Large intestine (tissue), 3 donors: ENCODE results near the gene MAGEA4. TPM values are rescaled to one million over a fixed set of nuclear protein-coding genes. Genes with fewer than 3 reads are reported as not detected.
A peak's percentile ranks its signal among the peaks of the same experiment; 100 is the strongest.

Experiments
- DNase-seq, 2 donors: peaks; one replicate each; pipeline versions ENCODE4 v3.0.0 to v3.0.0-alpha.2; 2013
- H3K27ac ChIP-seq: one replicate; pipeline ENCODE4 v1.5.1; 2013; ENCODE audit warnings: low read length
- H3K27me3 ChIP-seq: 2 replicates; pipeline ENCODE4 v1.6.1; 2013; ENCODE audit warnings: low read length; ENCODE audit not compliant: control insufficient read depth, insufficient read depth
- H3K36me3 ChIP-seq: 2 replicates; pipeline ENCODE4 v1.6.1; 2013; ENCODE audit warnings: low read length; ENCODE audit not compliant: control insufficient read depth, insufficient read depth
- H3K4me1 ChIP-seq: one replicate; pipeline ENCODE4 v1.6.1; 2013; ENCODE audit warnings: low read length; ENCODE audit not compliant: control insufficient read depth, insufficient read depth
- H3K4me3 ChIP-seq: one replicate; pipeline ENCODE4 v1.5.1; 2013; ENCODE audit warnings: low read length
- H3K9me3 ChIP-seq: one replicate; pipeline ENCODE4 v1.6.1; 2013; ENCODE audit warnings: mild to moderate bottlenecking, low read depth, low read length, moderate library complexity; ENCODE audit not compliant: control insufficient read depth
- whole genome bisulfite sequencing: methylation state at CpG from one replicate; pipeline ENCODE4 v1.1.5; 2013; ENCODE audit warnings: low lambda C conversion rate; ENCODE audit not compliant: insufficient coverage; 5-methylcytosine and 5-hydroxymethylcytosine counted together
- polyA plus RNA-seq: library from polyadenylated mRNA; unstranded; fragments of 120-200 nt; gene quantifications from one replicate; pipeline ENCODE4 v1.2.1, GENCODE V29; 2013

Gene MAGEA4
- polyA plus RNA-seq, 1 donor, result not detected

- DNase-seq, result no peak
- H3K4me1 ChIP-seq, result peaks cover 4% of the 10 kb centered on the region
- H3K27ac ChIP-seq, result peak overlapping the region; percentile 40
- H3K4me3 ChIP-seq, result peak overlapping the region; percentile 45
- H3K27me3 ChIP-seq, result no peaks in the 10 kb centered on the region
- WGBS, result no CpG with 5 or more reads among the region's 4 CpGs
- no peaks in the 10 kb centered on the region for H3K9me3 ChIP-seq
- peaks cover 11% of the 10 kb centered on the region for H3K36me3 ChIP-seq
Observed at GRCh38 chrX:151973060-151973661, 60.5 kb downstream of the MAGEA4 start.

GRCh38 chrX:151973851-151974335 lies 61.2 kb downstream of the MAGEA4 start:
- DNase-seq, result peak in 1 of 2 donors; percentile 43
- Histone ChIP-seq H3K4me1 (peaks cover 4% of the 10 kb centered on the region), H3K4me3 (peak overlapping the region; percentile 45), H3K9me3 (no peaks in the 10 kb centered on the region), H3K27ac (peak overlapping the region; percentile 52), H3K27me3 (no peaks in the 10 kb centered on the region), H3K36me3 (peaks cover 5% of the 10 kb centered on the region)
- WGBS, result no CpG with 5 or more reads among the region's 21 CpGs

Other genes starting within 250 kb of the MAGEA4 start
- 2.1 TPM for gene PRRG3, start 217.4 kb upstream of the MAGEA4 start, polyA plus RNA-seq
- gene FATE1, start 196.9 kb upstream of the MAGEA4 start, polyA plus RNA-seq, result 0.09 TPM
- gene CNGA2, start 178.1 kb upstream of the MAGEA4 start, polyA plus RNA-seq, result not detected
- gene GABRE, start 61.8 kb downstream of the MAGEA4 start, polyA plus RNA-seq, result 47.5 TPM
- 0.06 TPM for gene MAGEA10, start 225.7 kb downstream of the MAGEA4 start, polyA plus RNA-seq